ENCODE data around the gene IKZF3.
"Not testable (repeated sequence)": the region's sequence is repeated elsewhere in the genome, so short reads cannot be mapped to it uniquely, and the experiment has no call there.

The IKZF3 gene

GRCh38 chr17:39751016-39751543 lies 113.0 kb downstream of the IKZF3 start:
- Histone ChIP-seq H2BK120ac (ENCODE audit: low read depth, low read length) (no peak overlapping the region), H3K27me3 (ENCODE audit: insufficient read depth, low read length, poor library complexity) (no peaks in the 10 kb centered on the region), H3K4me2 (ENCODE audit: low read length) (no peak overlapping the region), H3K4me3 (ENCODE audit: low read length) (no peak overlapping the region), H3K79me1 (ENCODE audit: low read length) (no peaks in the 10 kb centered on the region), H3K23ac (ENCODE audit: low read length) (no peak overlapping the region), H3K4ac (ENCODE audit: low read depth, low read length) (no peak overlapping the region), H2AK5ac (ENCODE audit: low read length) (no peak overlapping the region), H3K27ac (ENCODE audit: low read depth, low read length) (no peak overlapping the region), H3K4me1 (ENCODE audit: control insufficient read depth, low read depth, low read length) (peaks cover 2% of the 10 kb centered on the region), H3K36me3 (ENCODE audit: control insufficient read depth, insufficient read depth, low read length) (no peaks in the 10 kb centered on the region), H2BK15ac (replicated peaks; ENCODE audit: low read depth) (no peak overlapping the region), H3K9ac (ENCODE audit: low read length) (no peak overlapping the region), H3K79me2 (ENCODE audit: control insufficient read depth, insufficient read depth, low read length) (no peaks in the 10 kb centered on the region), H4K8ac (ENCODE audit: low read depth, low read length) (no peak overlapping the region), H3K56ac (ENCODE audit: low read length) (no peak overlapping the region), H4K5ac (ENCODE audit: low read length) (no peak overlapping the region), H3K18ac (ENCODE audit: low read length) (no peak overlapping the region), H2BK5ac (ENCODE audit: low read length) (no peak overlapping the region)
- DNase-seq: no peak
- WGBS (ENCODE audit: extremely low coverage, insufficient coverage, low lambda C conversion rate): no CpG with 5 or more reads among the region's 5 CpGs

GRCh38 chr17:39750131-39751015 lies 113.7 kb downstream of the IKZF3 start:
- no peak overlapping the region for H3K27ac ChIP-seq (ENCODE audit: low read depth, low read length)
- whole genome bisulfite sequencing (ENCODE audit: extremely low coverage, insufficient coverage, low lambda C conversion rate): no CpG with 5 or more reads among the region's 9 CpGs
- DNase-seq: no peak

DNA sequence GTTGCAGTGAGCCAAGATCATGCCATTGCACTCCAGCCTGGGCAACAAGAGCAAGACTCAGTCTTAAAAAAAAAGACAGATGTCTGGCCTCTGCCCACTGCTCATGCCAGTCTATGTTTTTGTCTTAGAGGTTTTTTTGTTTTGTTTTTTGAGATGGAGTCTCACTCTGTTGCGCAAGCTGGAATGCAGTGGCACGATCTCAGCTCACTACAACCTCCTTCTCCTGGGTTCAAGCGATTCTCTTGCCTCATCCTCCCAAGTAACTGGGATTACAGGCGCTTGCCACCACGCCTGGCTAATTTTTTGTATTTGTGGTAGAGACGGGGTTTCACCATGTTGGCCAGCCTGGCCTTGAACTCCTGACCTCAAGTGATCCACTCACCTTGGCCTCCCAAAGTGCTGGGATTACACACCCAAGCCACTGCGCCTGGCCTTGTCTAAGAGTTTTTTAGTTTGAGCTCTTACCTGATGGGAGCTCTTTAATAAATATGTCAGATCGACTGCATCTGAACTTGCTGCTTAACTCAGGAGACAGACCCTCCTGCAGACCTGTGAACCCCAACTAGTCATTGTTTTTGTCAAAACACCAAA lies 115.6 kb downstream of the IKZF3 start:
- not testable (repeated sequence) for H2BK5ac ChIP-seq (ENCODE audit: low read length); H3K4me1 ChIP-seq (ENCODE audit: control insufficient read depth, low read depth, low read length); H3K79me2 ChIP-seq (ENCODE audit: control insufficient read depth, insufficient read depth, low read length); H3K18ac ChIP-seq (ENCODE audit: low read length); H3K4me3 ChIP-seq (ENCODE audit: low read length); H2AK5ac ChIP-seq (ENCODE audit: low read length); H3K4me2 ChIP-seq (ENCODE audit: low read length); H4K5ac ChIP-seq (ENCODE audit: low read length); H3K4ac ChIP-seq (ENCODE audit: low read depth, low read length); H3K27me3 ChIP-seq (ENCODE audit: insufficient read depth, low read length, poor library complexity); H2BK120ac ChIP-seq (ENCODE audit: low read depth, low read length); H3K9ac ChIP-seq (ENCODE audit: low read length); DNase-seq; H3K56ac ChIP-seq (ENCODE audit: low read length); H3K23ac ChIP-seq (ENCODE audit: low read length); H3K79me1 ChIP-seq (ENCODE audit: low read length); H2BK15ac ChIP-seq (replicated peaks; ENCODE audit: low read depth); H3K36me3 ChIP-seq (ENCODE audit: control insufficient read depth, insufficient read depth, low read length); H3K27ac ChIP-seq (ENCODE audit: low read depth, low read length); H4K8ac ChIP-seq (ENCODE audit: low read depth, low read length)
- WGBS (ENCODE audit: extremely low coverage, insufficient coverage, low lambda C conversion rate): no CpG with 5 or more reads among the region's 8 CpGs

More at GRCh38 chr17:39750131-39751015, 113.7 kb downstream of the IKZF3 start:
- H3K79me2 ChIP-seq (ENCODE audit: control insufficient read depth, insufficient read depth, low read length): no peaks in the 10 kb centered on the region
- no peak overlapping the region for H2AK5ac ChIP-seq (ENCODE audit: low read length)
- H3K79me1 ChIP-seq (ENCODE audit: low read length): no peaks in the 10 kb centered on the region
- no peak overlapping the region for H2BK120ac ChIP-seq (ENCODE audit: low read depth, low read length)
- no peaks in the 10 kb centered on the region for H3K27me3 ChIP-seq (ENCODE audit: insufficient read depth, low read length, poor library complexity)
- no peak overlapping the region for H3K9ac ChIP-seq (ENCODE audit: low read length)
- no peak overlapping the region for H3K18ac ChIP-seq (ENCODE audit: low read length)
- no peak overlapping the region for H4K8ac ChIP-seq (ENCODE audit: low read depth, low read length)
- H3K23ac ChIP-seq (ENCODE audit: low read length): no peak overlapping the region
- no peak overlapping the region for H3K4me2 ChIP-seq (ENCODE audit: low read length)
- no peak overlapping the region for H2BK5ac ChIP-seq (ENCODE audit: low read length)
- H2BK15ac ChIP-seq (replicated peaks; ENCODE audit: low read depth): no peak overlapping the region
- no peak overlapping the region for H3K4ac ChIP-seq (ENCODE audit: low read depth, low read length)
- peaks cover under 1% of the 10 kb centered on the region for H3K4me1 ChIP-seq (ENCODE audit: control insufficient read depth, low read depth, low read length)
- H3K56ac ChIP-seq (ENCODE audit: low read length): no peak overlapping the region
- H4K5ac ChIP-seq (ENCODE audit: low read length): no peak overlapping the region
- H3K36me3 ChIP-seq (ENCODE audit: control insufficient read depth, insufficient read depth, low read length): no peaks in the 10 kb centered on the region
- H3K4me3 ChIP-seq (ENCODE audit: low read length): no peak overlapping the region

- Histone ChIP-seq H2BK15ac (replicated peaks; ENCODE audit: low read depth) (no peak overlapping the region), H2BK5ac (ENCODE audit: low read length) (no peak overlapping the region), H3K18ac (ENCODE audit: low read length) (no peak overlapping the region), H3K4me3 (ENCODE audit: low read length) (no peak overlapping the region), H3K79me1 (ENCODE audit: low read length) (no peaks in the 10 kb centered on the region), H4K8ac (ENCODE audit: low read depth, low read length) (no peak overlapping the region), H3K79me2 (ENCODE audit: control insufficient read depth, insufficient read depth, low read length) (no peaks in the 10 kb centered on the region), H2BK120ac (ENCODE audit: low read depth, low read length) (no peak overlapping the region), H3K4me1 (ENCODE audit: control insufficient read depth, low read depth, low read length) (no peaks in the 10 kb centered on the region), H3K27me3 (ENCODE audit: insufficient read depth, low read length, poor library complexity) (no peaks in the 10 kb centered on the region), H3K23ac (ENCODE audit: low read length) (no peak overlapping the region), H3K4ac (ENCODE audit: low read depth, low read length) (no peak overlapping the region), H3K9ac (ENCODE audit: low read length) (no peak overlapping the region), H2AK5ac (ENCODE audit: low read length) (no peak overlapping the region), H4K5ac (ENCODE audit: low read length) (no peak overlapping the region), H3K4me2 (ENCODE audit: low read length) (no peak overlapping the region), H3K36me3 (ENCODE audit: control insufficient read depth, insufficient read depth, low read length) (peaks cover 2% of the 10 kb centered on the region), H3K56ac (ENCODE audit: low read length) (no peak overlapping the region), H3K27ac (ENCODE audit: low read depth, low read length) (no peak overlapping the region)
- no CpG with 5 or more reads among the region's 4 CpGs for WGBS (ENCODE audit: extremely low coverage, insufficient coverage, low lambda C conversion rate)
- no peak for DNase-seq
Measured at GRCh38 chr17:39747745-39748144, 116.4 kb downstream of the IKZF3 start.

DNA sequence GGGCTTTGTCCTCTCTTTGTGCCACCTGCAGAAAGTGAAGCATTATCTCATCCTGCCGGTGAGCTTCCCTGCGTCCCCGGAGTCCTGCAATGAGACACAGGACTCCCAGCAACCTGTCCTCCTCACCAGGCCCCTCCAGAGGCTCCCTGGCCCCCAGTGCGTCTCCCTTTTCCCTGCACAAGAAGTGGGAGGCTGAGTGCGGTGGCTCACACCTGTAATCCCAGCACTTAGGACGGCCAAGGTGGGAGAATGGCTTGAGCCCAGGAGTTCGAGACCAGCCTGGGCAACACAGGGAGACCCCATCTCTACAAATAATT lies 118.0 kb downstream of the IKZF3 start:
- Histone ChIP-seq H2BK5ac (ENCODE audit: low read length) (no peak overlapping the region), H3K79me2 (ENCODE audit: control insufficient read depth, insufficient read depth, low read length) (peaks cover 2% of the 10 kb centered on the region), H3K4ac (ENCODE audit: low read depth, low read length) (no peak overlapping the region), H3K4me1 (ENCODE audit: control insufficient read depth, low read depth, low read length) (no peaks in the 10 kb centered on the region), H3K18ac (ENCODE audit: low read length) (no peak overlapping the region), H3K27ac (ENCODE audit: low read depth, low read length) (no peak overlapping the region), H3K27me3 (ENCODE audit: insufficient read depth, low read length, poor library complexity) (no peaks in the 10 kb centered on the region), H2BK120ac (ENCODE audit: low read depth, low read length) (no peak overlapping the region), H3K4me2 (ENCODE audit: low read length) (no peak overlapping the region), H2AK5ac (ENCODE audit: low read length) (no peak overlapping the region), H4K8ac (ENCODE audit: low read depth, low read length) (no peak overlapping the region), H3K56ac (ENCODE audit: low read length) (no peak overlapping the region), H4K5ac (ENCODE audit: low read length) (no peak overlapping the region), H2BK15ac (replicated peaks; ENCODE audit: low read depth) (no peak overlapping the region), H3K79me1 (ENCODE audit: low read length) (no peaks in the 10 kb centered on the region), H3K23ac (ENCODE audit: low read length) (no peak overlapping the region), H3K9ac (ENCODE audit: low read length) (no peak overlapping the region), H3K4me3 (ENCODE audit: low read length) (no peak overlapping the region), H3K36me3 (ENCODE audit: control insufficient read depth, insufficient read depth, low read length) (peaks cover 2% of the 10 kb centered on the region)
- no peak for DNase-seq
- no CpG with 5 or more reads among the region's 7 CpGs for WGBS (ENCODE audit: extremely low coverage, insufficient coverage, low lambda C conversion rate)

Measured in mesendoderm (in vitro differentiated cells).